K562 (cell line): ENCODE measurements around the gene ZMYND19. TPM values are rescaled to one million over a fixed set of nuclear protein-coding genes. Genes with fewer than 3 reads are reported as not detected.

Experiments used
- ATAC-seq: fragments of 200-7000 bp; cut with Tn5 transposase; 3 replicates; pipeline ENCODE4 v1.9.1; 2020; ENCODE audit warnings: moderate library complexity
- BruUV-seq: library from RNA; stranded (reverse); fragments of 400-500 nt; replicated peaks from 2 replicates; lab custom pipeline; 2021; lab: Mats Ljungman, UMichigan
- CTCF ChIA-PET: fragments of 300-600 bp; formaldehyde crosslinking; extraction: SDS; loops from one replicate; lab custom pipeline; 2021; ENCODE audit warnings: low intra/inter-chr PET ratio; lab: Yijun Ruan, JAX
- POLR2A ChIA-PET: fragments of 300-600, 350-650 bp; sonication (Branson Sonifier 250); formaldehyde crosslinking; extraction: SDS; loops from one replicate; lab custom pipeline; 2021; ENCODE audit warnings: antibody characterized with exemption, inconsistent platforms; lab: Yijun Ruan, JAX
- DNase-seq, 4 experiments: peaks; one replicate each; pipeline versions ENCODE4 v3.0.0 to v3.0.0-alpha.2; 2011 to 2018; ENCODE audit warnings: low spot score in 3 of 4, mixed read lengths in 3 of 4; ENCODE audit errors: extremely low read depth in 1 of 4
- FAIRE-seq: peaks from 2 replicates; lab custom pipeline; 2011; peaks lifted over from hg19 to GRCh38; lab: Jason Lieb, UNC
- H2AFZ ChIP-seq: 2 replicates; pipeline ENCODE4 v1.6.0; 2011; ENCODE audit warnings: low read depth, low read length, control low read depth, inconsistent platforms
- H3K27ac ChIP-seq: fragments of 200-600 bp; 3 replicates; pipeline ENCODE4 v1.8.0; 2011; ENCODE audit warnings: low read depth, mild to moderate bottlenecking, control low read depth, inconsistent platforms, low read length, moderate library complexity, mixed read lengths; ENCODE audit errors: extremely low read depth
- H3K27me3 ChIP-seq, 2 experiments: fragments of 300-600 bp in 1 of 2; 2 replicates in 1 of 2; 3 replicates in 1 of 2; pipeline versions ENCODE4 v1.6.0 to v1.8.0; 2011; ENCODE audit warnings: inconsistent platforms in 2 of 2, low read length in 2 of 2, mild to moderate bottlenecking in 1 of 2, mixed read lengths in 1 of 2, moderate library complexity in 1 of 2; ENCODE audit not compliant: control insufficient read depth in 2 of 2, insufficient read depth in 2 of 2
- H3K36me3 ChIP-seq: fragments of 300-600 bp; 3 replicates; pipeline ENCODE4 v1.8.0; 2011; ENCODE audit warnings: mild to moderate bottlenecking, low read length, inconsistent platforms; ENCODE audit not compliant: control insufficient read depth, insufficient read depth
- H3K4me1 ChIP-seq, 2 experiments: fragments of 200-600 bp in 1 of 2; replicated peaks in 1 of 2; 2 replicates in 1 of 2; 3 replicates in 1 of 2; pipeline versions ENCODE4 v1.5.1 to v1.8.0; 2011; ENCODE audit warnings: inconsistent platforms in 2 of 2, low read length in 2 of 2, mild to moderate bottlenecking in 1 of 2, mixed read lengths in 1 of 2, moderate library complexity in 1 of 2; ENCODE audit not compliant: control insufficient read depth in 2 of 2, insufficient read depth in 2 of 2
- H3K4me2 ChIP-seq: 2 replicates; pipeline ENCODE4 v1.6.1; 2011; ENCODE audit warnings: low read length, control low read depth, inconsistent platforms, mixed read lengths; ENCODE audit not compliant: insufficient read depth
- H3K4me3 ChIP-seq: fragments of 200-600 bp; sonication (generic), shearing (Covaris generic); 2 replicates; pipeline ENCODE4 v1.5.1; 2016; ENCODE audit warnings: control low read depth, inconsistent platforms
- H3K79me2 ChIP-seq: fragments of 200-600 bp; 3 replicates; pipeline ENCODE4 v1.8.0; 2011; ENCODE audit warnings: low read length, inconsistent platforms; ENCODE audit not compliant: control insufficient read depth, insufficient read depth
- H3K9ac ChIP-seq, 2 experiments: 2 replicates each; pipeline versions ENCODE4 v1.6.0 to v1.6.1; 2011; ENCODE audit warnings: low read depth in 2 of 2, low read length in 2 of 2, control low read depth in 1 of 2, inconsistent platforms in 1 of 2, mild to moderate bottlenecking in 1 of 2, mixed read lengths in 1 of 2; ENCODE audit not compliant: insufficient read depth in 1 of 2
- H3K9me1 ChIP-seq: one replicate; pipeline ENCODE4 v1.6.0; 2011; ENCODE audit warnings: inconsistent platforms, mild to moderate bottlenecking, low read length, moderate library complexity; ENCODE audit not compliant: control insufficient read depth, insufficient read depth
- H3K9me3 ChIP-seq: replicated peaks from 2 replicates; pipeline ENCODE4 v1.5.1; 2011; ENCODE audit warnings: low read depth, low read length, inconsistent platforms; ENCODE audit not compliant: control insufficient read depth, insufficient read depth
- H4K20me1 ChIP-seq: replicated peaks from 2 replicates; pipeline ENCODE4 v1.6.1; 2011; ENCODE audit warnings: low read length, inconsistent platforms, mixed read lengths; ENCODE audit not compliant: control insufficient read depth, insufficient read depth
- CHCHD3 ChIP-seq: fragments of 250-450 bp; sonication (Bioruptor Pico); IDR thresholded peaks from 2 replicates; pipeline ENCODE4 v2.1.2; 2022; ENCODE audit warnings: mild to moderate bottlenecking
- HCFC1 ChIP-seq: IDR thresholded peaks from 2 replicates; pipeline ENCODE4 v1.6.1; 2012; ENCODE audit warnings: low read depth, low read length, improper control_type of control experiment
- SREBF1 ChIP-seq: fragments of 150-350 bp; IDR thresholded peaks from 2 replicates; pipeline ENCODE4 v1.6.1; 2014; ENCODE audit warnings: antibody characterized with exemption, low read depth, low read length, borderline replicate concordance
- ZNF174 ChIP-seq: fragments of 250-450 bp; sonication (Bioruptor Pico); IDR thresholded peaks from 2 replicates; pipeline ENCODE4 v1.4.0; 2020; ENCODE audit warnings: mild to moderate bottlenecking
- WGBS: fragments of 100-300 bp; shearing (Covaris generic); methylation state at CpG from one replicate; pipeline ENCODE4 v1.1.6; 2016; ENCODE audit warnings: low coverage, mixed read lengths; ENCODE audit not compliant: insufficient coverage; ENCODE audit errors: missing lambda C conversion rate; 5-methylcytosine and 5-hydroxymethylcytosine counted together
- in situ Hi-C: fragments of 300-500 bp; cut with MboI; formaldehyde crosslinking; loops from 4 replicates; pipeline ENCODE4 v1.15.0; 2018; ENCODE audit warnings: inconsistent platforms, mixed read lengths
- intact Hi-C: fragments of 100-400 bp; cut with micrococcal nuclease; formaldehyde crosslinking; loops from 2 replicates; pipeline ENCODE4 v1.14.2; 2022
- polyA plus RNA-seq, 8 experiments: library from polyadenylated mRNA; depleted of rRNA in 4 of 8; stranded (reverse) in 5 of 8; unstranded in 3 of 8; fragments of >200 nt; fragmentation: Nextera tagmentation in 2 of 8; fragmentation: Illumina TruSeq in 1 of 8; extraction: Ambion mirVana in 2 of 8; extraction: Trizol in 1 of 8; gene quantifications; 2 replicates each; pipeline versions ENCODE4 v1.2.1 to v1.2.3, GENCODE V29; 2011 to 2014; ENCODE audit warnings: inconsistent platforms in 1 of 8, missing spikeins in 1 of 8
- total RNA-seq, 7 experiments: library from RNA; depleted of rRNA in 6 of 7; stranded (reverse); fragments of >200 nt in 6 of 7; fragmentation: Illumina TruSeq in 2 of 7; extraction: Trizol in 2 of 7; gene quantifications; 2 replicates each; pipeline versions ENCODE4 v1.2.1 to v1.2.3, GENCODE V29; 2011 to 2021; ENCODE audit warnings: low replicate concordance in 1 of 7

Gene ZMYND19
- total and polyA plus RNA-seq, 9 of the 15 experiments (the other 6 are each of a cell fraction or from before 2014, with no cell fraction given) = 1.0 to 86.7 (median 44.0) TPM

GRCh38 chr9:137544176-137544760, 46.0 kb downstream of the ZMYND19 start:
- Histone ChIP-seq H4K20me1 (no peaks in the 10 kb centered on the region), H3K4me3 (no peak overlapping the region), H3K36me3 (no peaks in the 10 kb centered on the region), H3K9ac (peak overlapping the region in 1 of 2 experiments; percentile 79; a peak in 1 of 4 replicates), H3K4me2 (no peak overlapping the region), H3K27ac (no peak overlapping the region), H2AFZ (no peak overlapping the region), H3K27me3 (peaks cover 0 to 5% of the 10 kb centered on the region in 2 experiments; a peak in 1 of 5 replicates), H3K79me2 (no peaks in the 10 kb centered on the region), H3K9me1 (no peaks in the 10 kb centered on the region), H3K4me1 (peaks cover 0 to 39% of the 10 kb centered on the region in 2 experiments; a peak in 2 of 5 replicates), H3K9me3 (peaks cover 2% of the 10 kb centered on the region; the same call in 1 of the 2 replicates)
- ChIA-PET POLR2A (interaction anchor here (0.6 to 0.7 kb wide), 2 partner anchors 35 to 38 kb away, joined by 3 to 4 read pairs; no protein-coding TSS in a partner anchor), CTCF (no interaction called here)
- WGBS = 52% methylated on average over 9 of the region's 12 CpGs
- ATAC-seq (peak; percentile 17; the same call in 1 of the 3 replicates), DNase-seq (no peak), FAIRE-seq (peak; percentile 23)
- intact Hi-C loops (no loop called here), in situ Hi-C loops (no loop called here)
- no TSS peak for BruUV-seq
- TF ChIP-seq SREBF1 (no peak), ZNF174 (no peak), HCFC1 (no peak), CHCHD3 (CRISPR knock-in tag) (no peak)
